Measurements from ENCODE around the gene ATP1A2. TPM values are rescaled to one million over a fixed set of nuclear protein-coding genes. Genes with fewer than 3 reads are reported as not detected.

The ATP1A2 gene
- total and polyA plus RNA-seq, 2 donors (not counting 3 experiments of a cell fraction or from before 2014, with no cell fraction given): not detected

GRCh38 chr1:160095382-160096105 is 20.0 kb upstream of the ATP1A2 start:
- no TSS peak for BruUV-seq (replicated peaks)
- H3K4me1 ChIP-seq (ENCODE audit: control insufficient read depth, extremely low read depth, insufficient read depth, low read length): peaks cover 7% of the 10 kb centered on the region
- ChIA-PET POLR2A (no interaction called here), CTCF (interaction anchor here (0.5 to 3.8 kb wide), 4 partner anchors 9 to 975 kb away, joined by 3 to 43 read pairs (median 4); no protein-coding TSS in a partner anchor)
- H3K27ac ChIP-seq (ENCODE audit: insufficient read depth, low read depth, low read length): no peak overlapping the region
- H2AFZ ChIP-seq (ENCODE audit: low read depth, low read length): no peak overlapping the region
- TF ChIP-seq MYC (IDR thresholded peaks at IDR 0.05; ENCODE audit: low read depth, low read length): no peak
- no peak for TF ChIP-seq FOS (IDR thresholded peaks at IDR 0.05; ENCODE audit: borderline replicate concordance, insufficient read depth, low read length)
- no peak for TF ChIP-seq JUN (IDR thresholded peaks at IDR 0.05; ENCODE audit: borderline replicate concordance, insufficient read depth, insufficient read length, low read depth)
- TF ChIP-seq EZH2 (IDR thresholded peaks at IDR 0.05; ENCODE audit: borderline replicate concordance, low read depth, low read length, severe bottlenecking): no peak
- TF ChIP-seq MAX (IDR thresholded peaks at IDR 0.05; ENCODE audit: insufficient read depth, insufficient read length): no peak
- TF ChIP-seq, protein P1, sequence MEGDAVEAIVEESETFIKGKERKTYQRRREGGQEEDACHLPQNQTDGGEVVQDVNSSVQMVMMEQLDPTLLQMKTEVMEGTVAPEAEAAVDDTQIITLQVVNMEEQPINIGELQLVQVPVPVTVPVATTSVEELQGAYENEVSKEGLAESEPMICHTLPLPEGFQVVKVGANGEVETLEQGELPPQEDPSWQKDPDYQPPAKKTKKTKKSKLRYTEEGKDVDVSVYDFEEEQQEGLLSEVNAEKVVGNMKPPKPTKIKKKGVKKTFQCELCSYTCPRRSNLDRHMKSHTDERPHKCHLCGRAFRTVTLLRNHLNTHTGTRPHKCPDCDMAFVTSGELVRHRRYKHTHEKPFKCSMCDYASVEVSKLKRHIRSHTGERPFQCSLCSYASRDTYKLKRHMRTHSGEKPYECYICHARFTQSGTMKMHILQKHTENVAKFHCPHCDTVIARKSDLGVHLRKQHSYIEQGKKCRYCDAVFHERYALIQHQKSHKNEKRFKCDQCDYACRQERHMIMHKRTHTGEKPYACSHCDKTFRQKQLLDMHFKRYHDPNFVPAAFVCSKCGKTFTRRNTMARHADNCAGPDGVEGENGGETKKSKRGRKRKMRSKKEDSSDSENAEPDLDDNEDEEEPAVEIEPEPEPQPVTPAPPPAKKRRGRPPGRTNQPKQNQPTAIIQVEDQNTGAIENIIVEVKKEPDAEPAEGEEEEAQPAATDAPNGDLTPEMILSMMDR (IDR thresholded peaks at IDR 0.05; ENCODE audit: extremely low read depth in 1 of 2, insufficient read depth in 1 of 2, low read depth in 1 of 2, low read length in 2 of 2): no peak
- no peak for TF ChIP-seq POLR2AphosphoS5 (IDR thresholded peaks at IDR 0.05; ENCODE audit: insufficient read depth, low read depth, low read length)
- no peak for TF ChIP-seq GATA2 (IDR thresholded peaks at IDR 0.05; ENCODE audit: insufficient read depth, insufficient read length, low read depth, low read length)
- no peak for TF ChIP-seq POLR2A (IDR thresholded peaks at IDR 0.05; ENCODE audit: low read depth, low read length)
- H3K4me2 ChIP-seq (ENCODE audit: insufficient read depth, low read length): no peak overlapping the region
- no peaks in the 10 kb centered on the region for H3K36me3 ChIP-seq (ENCODE audit: control insufficient read depth in 2 of 2, extremely low read depth in 1 of 2, insufficient read depth in 2 of 2, low read length in 2 of 2)
- H3K27me3 ChIP-seq (ENCODE audit: control insufficient read depth in 2 of 2, insufficient read depth in 2 of 2, low read length in 2 of 2): no peaks in the 10 kb centered on the region
- H3K9ac ChIP-seq (replicated peaks; ENCODE audit: extremely low read depth, insufficient read depth, low read length): no peak overlapping the region
- FAIRE-seq: no peak
- DNase-seq (ENCODE audit: low read depth, low spot score): no peak
- H4K20me1 ChIP-seq (replicated peaks; ENCODE audit: control insufficient read depth, extremely low read depth, insufficient read depth, low read length): no peaks in the 10 kb centered on the region
- intact Hi-C loops (cut with micrococcal nuclease): loop anchor here (5.0 kb wide), 1 partner anchor 158 kb away; no protein-coding TSS in a partner anchor
- no peaks in the 10 kb centered on the region for H3K79me2 ChIP-seq (ENCODE audit: control insufficient read depth, insufficient read depth, low read length)
- H3K4me3 ChIP-seq (replicated peaks in 1 of 3; ENCODE audit: insufficient read depth in 1 of 3, low read depth in 1 of 3, low read length in 3 of 3): no peak overlapping the region
- no peaks in the 10 kb centered on the region for H3K9me3 ChIP-seq (replicated peaks; ENCODE audit: control insufficient read depth, insufficient read depth, low read length)
- H3K9me1 ChIP-seq (replicated peaks; ENCODE audit: control insufficient read depth, extremely low read depth, insufficient read depth, low read length): no peaks in the 10 kb centered on the region
- dilution Hi-C loops (cut with MboI; ENCODE audit: extremely low pct_ligation_motif_present, low sequenced_read_pairs): no loop called here

Data from endothelial cell of umbilical vein (primary cell).